ENCODE data around the gene TCAIM. TPM values are rescaled to one million over a fixed set of nuclear protein-coding genes. Genes with fewer than 3 reads are reported as not detected.

The TCAIM gene
- total RNA-seq, 4 donors from 2014 or later = 15.6 to 25.0 (median 22.6) TPM

DNA sequence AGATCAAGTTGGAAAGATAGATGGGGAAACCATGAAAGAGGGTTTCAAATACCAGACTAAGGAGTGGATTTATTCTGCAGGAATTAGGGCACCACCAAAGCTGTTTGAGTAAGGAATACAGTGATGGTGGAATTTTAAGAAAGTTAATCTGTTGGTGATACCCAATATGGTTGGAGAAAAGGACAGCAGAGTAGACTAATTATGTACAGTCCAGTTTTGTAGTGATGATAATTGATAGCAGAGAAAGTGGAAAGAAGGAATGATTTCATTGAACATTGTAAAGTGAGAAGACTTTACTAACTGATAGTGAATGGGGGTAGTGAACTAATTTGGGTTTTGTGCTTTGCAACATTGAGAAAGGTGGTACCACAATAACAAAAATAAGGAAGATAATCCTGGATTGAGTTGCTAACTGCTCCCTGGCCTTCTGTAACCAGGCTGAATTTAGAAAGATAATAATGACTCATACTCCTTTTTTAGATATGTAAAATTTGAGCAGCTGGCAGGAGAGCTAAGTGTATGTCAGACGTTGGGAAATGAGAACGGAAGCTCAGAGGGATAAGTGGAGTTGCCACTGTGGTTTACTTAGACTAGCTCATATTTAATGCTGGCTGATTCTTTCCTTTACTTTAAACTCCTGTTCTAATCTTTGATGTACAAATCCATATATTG is 16.9 kb downstream of the TCAIM start:
- intact Hi-C loops (cut with DNase I) = no loop called here
- TF ChIP-seq POLR2A (IDR thresholded peaks at IDR 0.05) = no peak
- TF ChIP-seq, protein P1, sequence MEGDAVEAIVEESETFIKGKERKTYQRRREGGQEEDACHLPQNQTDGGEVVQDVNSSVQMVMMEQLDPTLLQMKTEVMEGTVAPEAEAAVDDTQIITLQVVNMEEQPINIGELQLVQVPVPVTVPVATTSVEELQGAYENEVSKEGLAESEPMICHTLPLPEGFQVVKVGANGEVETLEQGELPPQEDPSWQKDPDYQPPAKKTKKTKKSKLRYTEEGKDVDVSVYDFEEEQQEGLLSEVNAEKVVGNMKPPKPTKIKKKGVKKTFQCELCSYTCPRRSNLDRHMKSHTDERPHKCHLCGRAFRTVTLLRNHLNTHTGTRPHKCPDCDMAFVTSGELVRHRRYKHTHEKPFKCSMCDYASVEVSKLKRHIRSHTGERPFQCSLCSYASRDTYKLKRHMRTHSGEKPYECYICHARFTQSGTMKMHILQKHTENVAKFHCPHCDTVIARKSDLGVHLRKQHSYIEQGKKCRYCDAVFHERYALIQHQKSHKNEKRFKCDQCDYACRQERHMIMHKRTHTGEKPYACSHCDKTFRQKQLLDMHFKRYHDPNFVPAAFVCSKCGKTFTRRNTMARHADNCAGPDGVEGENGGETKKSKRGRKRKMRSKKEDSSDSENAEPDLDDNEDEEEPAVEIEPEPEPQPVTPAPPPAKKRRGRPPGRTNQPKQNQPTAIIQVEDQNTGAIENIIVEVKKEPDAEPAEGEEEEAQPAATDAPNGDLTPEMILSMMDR (IDR thresholded peaks at IDR 0.05) = no peak
- Histone ChIP-seq H3K4me3 (no peak overlapping the region), H3K9me3 (no peaks in the 10 kb centered on the region), H3K4me1 (peaks cover 0 to 17% (median 3%) of the 10 kb centered on the region in 3 donors), H3K36me3 (peaks cover 0 to 23% (median 4%) of the 10 kb centered on the region in 3 donors), H3K27me3 (no peaks in the 10 kb centered on the region), H3K27ac (peak overlapping the region in 2 of 4 donors; percentile 36 to 48)
- no peak for DNase-seq
- WGBS, 2 donors = 16 to 29% methylated on average over 2 of the region's 2 CpGs

- no peak for DNase-seq
- Histone ChIP-seq H3K4me3 (no peak overlapping the region), H3K4me1 (peaks cover 0 to 17% (median 3%) of the 10 kb centered on the region in 3 donors), H3K27me3 (no peaks in the 10 kb centered on the region), H3K9me3 (no peaks in the 10 kb centered on the region), H3K36me3 (peaks cover 0 to 37% (median 4%) of the 10 kb centered on the region in 3 donors), H3K27ac (no peak overlapping the region)
- TF ChIP-seq, protein P1 (IDR thresholded peaks at IDR 0.05) = no peak
- TF ChIP-seq POLR2A (IDR thresholded peaks at IDR 0.05) = no peak
- intact Hi-C loops (cut with DNase I) = no loop called here
- 70 to 71% methylated on average over 3 of the region's 3 CpGs for WGBS, 2 donors
Measured at GRCh38 chr3:44359146-44359751, 20.7 kb downstream of the TCAIM start.

GRCh38 chr3:44363591-44363990 is 25.0 kb downstream of the TCAIM start:
- Histone ChIP-seq H3K36me3 (peaks cover 0 to 51% (median 0%) of the 10 kb centered on the region in 3 donors), H3K9me3 (no peaks in the 10 kb centered on the region), H3K4me1 (no peaks in the 10 kb centered on the region), H3K27me3 (no peaks in the 10 kb centered on the region), H3K27ac (no peak overlapping the region), H3K4me3 (no peak overlapping the region)
- intact Hi-C loops (cut with DNase I) = no loop called here
- TF ChIP-seq, protein P1 (IDR thresholded peaks at IDR 0.05) = no peak
- TF ChIP-seq POLR2A (IDR thresholded peaks at IDR 0.05) = no peak
- WGBS, 2 donors = 93 to 98% methylated on average over 2 of the region's 2 CpGs
- no peak for DNase-seq

DNA sequence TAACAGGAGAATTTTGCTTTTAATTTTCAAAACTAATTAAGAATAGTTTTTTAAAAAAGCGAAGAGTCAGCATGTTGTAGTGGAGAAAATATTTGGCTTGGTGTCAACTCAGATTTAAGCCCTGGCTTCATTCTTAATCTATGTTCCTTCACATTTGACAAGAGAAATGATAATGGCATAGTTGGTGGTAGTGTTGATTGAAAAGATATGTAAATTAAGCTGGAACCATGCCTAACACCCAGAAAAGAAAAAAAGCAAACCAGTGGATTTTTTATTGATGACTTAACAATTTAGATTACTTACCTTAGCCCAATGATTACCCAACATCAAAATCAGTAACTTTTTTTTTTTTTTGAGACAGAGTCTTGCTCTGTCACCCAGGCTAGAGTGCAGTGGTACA is 27.4 kb downstream of the TCAIM start:
- no peaks in the 10 kb centered on the region for H3K9me3 ChIP-seq
- intact Hi-C loops (cut with DNase I) = no loop called here
- no peaks in the 10 kb centered on the region for H3K4me1 ChIP-seq
- no peak overlapping the region for H3K4me3 ChIP-seq
- no peaks in the 10 kb centered on the region for H3K27me3 ChIP-seq
- TF ChIP-seq, protein P1 (IDR thresholded peaks at IDR 0.05) = no peak
- TF ChIP-seq POLR2A (IDR thresholded peaks at IDR 0.05) = no peak
- DNase-seq = no peak
- H3K27ac ChIP-seq = no peak overlapping the region
- peaks cover 0 to 59% (median 0%) of the 10 kb centered on the region in 3 donors for H3K36me3 ChIP-seq
- 80 to 94% methylated on average over 1 of the region's 1 CpG for WGBS, 2 donors

GRCh38 chr3:44375450-44375849 is 36.9 kb downstream of the TCAIM start:
- Histone ChIP-seq H3K27ac (no peak overlapping the region), H3K4me3 (no peak overlapping the region), H3K9me3 (peaks cover 0 to 3% (median 0%) of the 10 kb centered on the region in 3 donors), H3K4me1 (no peaks in the 10 kb centered on the region), H3K27me3 (no peaks in the 10 kb centered on the region), H3K36me3 (peaks cover 0 to 40% (median 0%) of the 10 kb centered on the region in 3 donors)
- intact Hi-C loops (cut with DNase I) = no loop called here
- WGBS, 2 donors = 86 to 91% methylated on average over 1 of the region's 1 CpG
- no peak for TF ChIP-seq POLR2A (IDR thresholded peaks at IDR 0.05)
- TF ChIP-seq, protein P1 (IDR thresholded peaks at IDR 0.05) = no peak
- no peak for DNase-seq
